Fibroblast of pulmonary artery (primary cell): ENCODE data around the gene DERA.

Experiments used
- DNase-seq: peaks from one replicate; pipeline ENCODE4 v3.0.0-alpha.2; 2010; ENCODE audit warnings: low read depth
- H3K4me3 ChIP-seq: replicated peaks from 2 replicates; pipeline ENCODE4 v1.5.1; 2011; ENCODE audit warnings: low read depth, mild to moderate bottlenecking, control low read depth, low read length, moderate library complexity
- TF ChIP-seq, protein P1 (sequence below): IDR thresholded peaks from 2 replicates; pipeline ENCODE4 v1.5.1; 2011; ENCODE audit warnings: mild to moderate bottlenecking, control low read depth, low read length, inconsistent platforms; ENCODE audit errors: missing control alignments

The DERA gene

DNA sequence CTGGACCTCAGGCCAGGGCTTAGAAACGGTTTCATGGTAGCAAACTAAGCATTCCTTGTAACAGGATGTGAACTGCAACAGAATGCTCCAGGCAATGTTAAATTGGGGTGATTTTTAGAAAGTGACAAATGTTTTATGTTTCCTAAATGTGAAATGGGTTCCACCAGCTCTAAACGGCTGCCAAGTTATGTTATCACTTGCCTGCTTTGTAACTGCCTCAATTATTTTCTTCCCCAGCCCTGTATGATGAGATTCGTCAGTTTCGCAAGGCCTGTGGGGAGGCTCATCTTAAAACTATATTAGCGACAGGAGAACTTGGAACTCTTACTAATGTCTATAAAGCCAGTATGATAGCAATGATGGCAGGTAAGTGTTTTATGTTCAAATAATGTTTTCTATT, 70.9 kb downstream of the DERA start:
- TF ChIP-seq, protein P1, sequence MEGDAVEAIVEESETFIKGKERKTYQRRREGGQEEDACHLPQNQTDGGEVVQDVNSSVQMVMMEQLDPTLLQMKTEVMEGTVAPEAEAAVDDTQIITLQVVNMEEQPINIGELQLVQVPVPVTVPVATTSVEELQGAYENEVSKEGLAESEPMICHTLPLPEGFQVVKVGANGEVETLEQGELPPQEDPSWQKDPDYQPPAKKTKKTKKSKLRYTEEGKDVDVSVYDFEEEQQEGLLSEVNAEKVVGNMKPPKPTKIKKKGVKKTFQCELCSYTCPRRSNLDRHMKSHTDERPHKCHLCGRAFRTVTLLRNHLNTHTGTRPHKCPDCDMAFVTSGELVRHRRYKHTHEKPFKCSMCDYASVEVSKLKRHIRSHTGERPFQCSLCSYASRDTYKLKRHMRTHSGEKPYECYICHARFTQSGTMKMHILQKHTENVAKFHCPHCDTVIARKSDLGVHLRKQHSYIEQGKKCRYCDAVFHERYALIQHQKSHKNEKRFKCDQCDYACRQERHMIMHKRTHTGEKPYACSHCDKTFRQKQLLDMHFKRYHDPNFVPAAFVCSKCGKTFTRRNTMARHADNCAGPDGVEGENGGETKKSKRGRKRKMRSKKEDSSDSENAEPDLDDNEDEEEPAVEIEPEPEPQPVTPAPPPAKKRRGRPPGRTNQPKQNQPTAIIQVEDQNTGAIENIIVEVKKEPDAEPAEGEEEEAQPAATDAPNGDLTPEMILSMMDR = no peak
- no peak overlapping the region for H3K4me3 ChIP-seq
- peak; percentile 38 for DNase-seq

DNA sequence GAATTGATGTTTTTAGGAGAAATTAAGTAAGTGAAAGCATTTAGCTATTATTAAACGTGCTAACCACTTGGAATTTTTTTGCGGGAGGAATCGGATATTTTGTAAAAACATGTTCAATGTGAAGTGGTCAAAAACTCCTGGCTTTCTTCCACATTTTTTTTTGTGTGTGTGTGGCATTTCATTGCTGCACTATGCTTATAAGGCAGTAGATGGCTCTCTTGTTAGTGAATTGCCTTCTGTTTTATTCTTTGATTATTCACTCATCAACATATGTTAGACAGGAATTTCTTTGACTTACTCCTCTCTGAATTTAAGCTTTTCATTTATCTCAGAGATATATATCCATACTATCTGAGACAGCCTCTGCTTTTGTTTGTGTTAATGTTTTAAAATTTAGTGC, 71.3 kb downstream of the DERA start:
- peak; percentile 78 for DNase-seq
- TF ChIP-seq, protein P1 = peak; percentile 74
- H3K4me3 ChIP-seq = no peak overlapping the region

DNA sequence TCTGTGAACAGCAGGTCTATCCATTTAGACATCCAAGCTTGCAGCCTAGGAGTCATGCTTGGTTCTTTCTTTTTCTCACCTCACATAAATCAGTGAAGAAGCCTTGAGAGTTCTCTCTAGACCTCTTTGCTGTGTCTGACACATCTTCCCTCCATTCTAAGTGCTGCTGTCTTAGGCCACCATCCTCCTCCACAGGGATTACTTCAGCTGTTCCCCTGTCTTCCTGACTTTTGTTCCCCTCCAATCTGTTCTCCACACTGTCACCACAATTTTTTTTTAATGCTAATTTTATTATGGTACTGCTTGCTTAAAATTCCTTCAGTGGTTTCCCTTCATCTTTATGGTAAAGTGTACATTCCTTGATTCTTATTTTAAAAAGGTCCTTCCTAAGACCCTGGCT, 71.8 kb downstream of the DERA start:
- TF ChIP-seq, protein P1 = no peak
- DNase-seq = no peak
- no peak overlapping the region for H3K4me3 ChIP-seq

DNA sequence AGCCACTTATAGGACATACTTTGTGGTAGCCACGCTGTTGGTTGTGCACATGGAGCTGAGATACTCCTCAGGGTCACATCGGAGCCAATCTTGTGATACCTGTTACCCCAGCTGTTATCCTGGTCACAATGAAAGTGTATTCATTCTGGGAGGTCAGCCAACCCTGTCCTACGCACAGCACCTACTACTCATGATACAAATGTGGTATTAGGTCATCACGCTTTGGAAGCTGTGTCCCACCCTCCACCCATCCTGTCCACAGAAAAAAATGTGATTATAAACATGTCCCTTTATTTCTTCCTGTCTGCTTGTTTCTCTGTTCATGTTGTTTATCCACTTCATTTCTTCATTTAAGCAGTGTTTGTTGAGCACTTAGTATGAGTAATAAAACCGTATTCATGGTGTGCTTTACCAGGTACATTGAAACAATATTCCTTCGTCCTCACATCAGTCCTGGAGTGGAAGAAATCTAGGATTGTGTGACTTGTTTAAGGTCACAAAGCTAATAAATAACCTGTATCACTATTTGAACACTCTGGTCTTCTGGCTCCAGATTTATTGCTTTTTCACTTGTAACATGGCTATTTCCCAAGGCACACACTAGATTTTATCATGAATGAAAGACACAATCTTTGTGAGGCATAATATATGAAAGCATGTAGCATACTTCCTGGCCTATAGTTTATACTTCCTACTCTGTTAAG, 73.1 kb downstream of the DERA start:
- TF ChIP-seq, protein P1 = no peak
- peak; percentile 39 for DNase-seq

DNA sequence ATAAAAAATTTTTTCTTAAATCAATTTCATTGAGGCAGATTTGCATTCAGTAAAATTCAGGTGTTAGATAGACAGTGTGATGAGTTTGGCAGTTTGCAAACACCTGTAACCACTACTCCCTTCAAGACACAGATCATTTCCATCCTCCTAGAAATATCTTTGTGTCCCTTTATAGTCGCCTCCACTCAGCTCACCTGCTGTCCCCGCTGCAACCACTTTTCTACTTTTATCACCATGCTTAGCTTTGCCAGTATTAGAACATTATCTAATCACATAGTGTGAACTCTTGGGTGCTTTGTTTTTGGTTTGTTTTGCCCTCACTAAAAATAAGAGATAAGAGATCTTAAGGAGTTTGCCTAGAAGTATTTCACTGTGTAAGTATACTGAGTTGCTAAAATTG, 73.8 kb downstream of the DERA start:
- DNase-seq = no peak
- TF ChIP-seq, protein P1 = no peak
- H3K4me3 ChIP-seq = no peak overlapping the region

More for the DNA sequence above, 73.1 kb downstream of the DERA start:
- no peak overlapping the region for H3K4me3 ChIP-seq

DNA sequence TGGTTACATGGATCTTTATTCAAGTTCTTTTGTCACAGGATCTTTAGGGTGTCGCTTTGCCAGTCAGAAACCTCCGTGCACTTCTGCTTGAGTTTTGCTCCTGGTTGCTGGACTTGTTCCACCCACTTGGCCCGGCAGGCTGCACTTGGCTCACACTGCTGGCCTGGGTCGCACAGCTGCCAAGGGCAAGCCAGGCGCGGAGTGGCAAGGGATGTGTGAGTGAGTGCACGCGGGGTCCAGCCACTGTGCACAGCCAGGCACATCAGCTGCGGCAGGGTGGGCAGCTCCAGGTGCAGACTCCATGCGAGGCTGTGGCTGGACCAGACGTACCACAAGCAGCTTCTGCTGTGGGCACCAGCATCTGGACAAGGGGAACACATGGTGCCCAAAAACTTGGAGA, 76.6 kb downstream of the DERA start:
- H3K4me3 ChIP-seq = no peak overlapping the region
- no peak for DNase-seq
- TF ChIP-seq, protein P1 = no peak
